HepG2 (cell line): Measurements from ENCODE around the gene RPS6KL1. TPM values are rescaled to one million over a fixed set of nuclear protein-coding genes. Genes with fewer than 3 reads are reported as not detected.

Source experiments
- BORCS8-MEF2B ChIP-seq: sonication (generic); formaldehyde crosslinking; IDR thresholded peaks from 2 replicates; pipeline ENCODE4 v1.8.0; 2022; ENCODE audit warnings: mild to moderate bottlenecking, missing genetic modification reagents
- CHD4 ChIP-seq: fragments of 200-600 bp; sonication (generic); IDR thresholded peaks from 2 replicates; pipeline ENCODE4 v1.7.0; 2017; ENCODE audit warnings: mild to moderate bottlenecking, low read length, borderline replicate concordance
- DR1 ChIP-seq: sonication (generic); formaldehyde crosslinking; IDR thresholded peaks from 2 replicates; pipeline ENCODE4 v1.8.0; 2021; ENCODE audit warnings: mild to moderate bottlenecking, missing genetic modification reagents, inconsistent platforms
- ERF ChIP-seq: IDR thresholded peaks from 2 replicates; pipeline ENCODE4 v1.6.1; 2018; ENCODE audit warnings: missing biosample characterization, missing genetic modification reagents
- ESRRA ChIP-seq: sonication (generic); formaldehyde crosslinking; IDR thresholded peaks from 2 replicates; pipeline ENCODE4 v1.5.1; 2020; ENCODE audit warnings: mild to moderate bottlenecking, low read depth, missing genetic modification reagents
- HNF4G ChIP-seq, 2 experiments: sonication (generic) in 1 of 2; formaldehyde crosslinking in 1 of 2; IDR thresholded peaks; 2 replicates each; pipeline versions ENCODE4 v1.4.0 to v1.6.1; 2011 to 2020; ENCODE audit warnings: borderline replicate concordance in 2 of 2, low read depth in 2 of 2, mild to moderate bottlenecking in 2 of 2, low read length in 1 of 2, missing genetic modification reagents in 1 of 2, moderate library complexity in 1 of 2
- HNRNPK ChIP-seq: fragments of 200-400 bp; formaldehyde crosslinking; IDR thresholded peaks from 2 replicates; pipeline ENCODE4 v1.6.1; 2018; ENCODE audit warnings: low read length, low read depth, moderate library complexity, mild to moderate bottlenecking; ENCODE audit not compliant: poor library complexity, severe bottlenecking
- IKZF1 ChIP-seq: fragments of 450-650 bp; IDR thresholded peaks from 2 replicates; pipeline ENCODE4 v1.7.1; 2016
- KLF13 ChIP-seq: sonication (generic); formaldehyde crosslinking; IDR thresholded peaks from 2 replicates; pipeline ENCODE4 v1.4.0; 2020; ENCODE audit warnings: mild to moderate bottlenecking, missing genetic modification reagents
- MEIS2 ChIP-seq: sonication (generic); formaldehyde crosslinking; IDR thresholded peaks from 2 replicates; pipeline ENCODE4 v1.9.0; 2021; ENCODE audit warnings: mild to moderate bottlenecking, missing genetic modification reagents
- MTF1 ChIP-seq: sonication (generic); formaldehyde crosslinking; IDR thresholded peaks from 2 replicates; pipeline ENCODE4 v1.5.0; 2020; ENCODE audit warnings: missing genetic modification reagents
- SKI ChIP-seq: fragments of 450-650 bp; IDR thresholded peaks from one replicate; pipeline ENCODE4 v1.6.1; 2018; ENCODE audit warnings: mild to moderate bottlenecking; ENCODE audit not compliant: partially characterized antibody
- SPEN ChIP-seq: sonication (generic); formaldehyde crosslinking; IDR thresholded peaks from 2 replicates; pipeline ENCODE4 v1.5.1; 2020; ENCODE audit warnings: low read depth, mild to moderate bottlenecking, missing genetic modification reagents
- TBL1XR1 ChIP-seq: fragments of 150-350 bp; IDR thresholded peaks from 2 replicates; pipeline ENCODE4 v1.6.1; 2014; ENCODE audit warnings: borderline replicate concordance, low read length; ENCODE audit not compliant: partially characterized antibody
- ZBTB21 ChIP-seq: sonication (generic); formaldehyde crosslinking; IDR thresholded peaks from 2 replicates; pipeline ENCODE4 v1.4.0; 2020; ENCODE audit warnings: missing genetic modification reagents
- ZC3H4 ChIP-seq: sonication (generic); formaldehyde crosslinking; IDR thresholded peaks from 2 replicates; pipeline ENCODE4 v1.4.0; 2020; ENCODE audit warnings: missing genetic modification reagents, borderline replicate concordance
- ZNF251 ChIP-seq: sonication (generic); formaldehyde crosslinking; IDR thresholded peaks from 2 replicates; pipeline ENCODE4 v1.9.0; 2021; ENCODE audit warnings: mild to moderate bottlenecking, missing genetic modification reagents
- ZNF562 ChIP-seq: sonication (generic); formaldehyde crosslinking; IDR thresholded peaks from 2 replicates; pipeline ENCODE4 v1.8.0; 2022; ENCODE audit warnings: missing genetic modification reagents, borderline replicate concordance
- polyA plus RNA-seq, 8 experiments: library from polyadenylated mRNA; depleted of rRNA in 3 of 8; stranded (reverse) in 7 of 8; unstranded in 1 of 8; fragments of >200 nt; fragmentation: Illumina TruSeq in 4 of 8; extraction: Trizol in 4 of 8; gene quantifications; 2 replicates each; pipeline versions ENCODE4 v1.2.1 to v1.2.3, GENCODE V29; 2011 to 2016; ENCODE audit warnings: low read depth in 4 of 8, missing spikeins in 1 of 8, mixed read lengths in 1 of 8; ENCODE audit not compliant: insufficient read depth in 1 of 8
- total RNA-seq, 5 experiments: library from RNA; depleted of rRNA; stranded (reverse); fragments of >200 nt; fragmentation: Illumina TruSeq; extraction: Trizol; gene quantifications; 2 replicates each; pipeline ENCODE4 v1.2.3, GENCODE V29; 2016; ENCODE audit warnings: low read depth in 1 of 5
- TF ChIP-seq, protein P1 (sequence below): sonication (generic); formaldehyde crosslinking; IDR thresholded peaks from 2 replicates; pipeline ENCODE4 v1.5.0; 2020; ENCODE audit warnings: missing genetic modification reagents
- TF ChIP-seq, protein P2 (sequence below): sonication (generic); formaldehyde crosslinking; conservative IDR thresholded peaks from 2 replicates; pipeline ENCODE4 v1.8.0; 2022; ENCODE audit warnings: missing genetic modification reagents
- TF ChIP-seq, protein P3 (sequence below): sonication (generic); formaldehyde crosslinking; IDR thresholded peaks from 2 replicates; pipeline ENCODE4 v1.5.1; 2020; ENCODE audit warnings: missing genetic modification reagents, mild to moderate bottlenecking, borderline replicate concordance
- TF ChIP-seq, protein P4 (sequence below): sonication (generic); formaldehyde crosslinking; IDR thresholded peaks from 2 replicates; pipeline ENCODE4 v1.4.0; 2020; ENCODE audit warnings: missing genetic modification reagents, borderline replicate concordance

Gene RPS6KL1
- total and polyA plus RNA-seq, 2 of the 13 experiments (the other 11 are each of a cell fraction or from before 2014, with no cell fraction given) = 6.5 to 11.5 TPM

DNA sequence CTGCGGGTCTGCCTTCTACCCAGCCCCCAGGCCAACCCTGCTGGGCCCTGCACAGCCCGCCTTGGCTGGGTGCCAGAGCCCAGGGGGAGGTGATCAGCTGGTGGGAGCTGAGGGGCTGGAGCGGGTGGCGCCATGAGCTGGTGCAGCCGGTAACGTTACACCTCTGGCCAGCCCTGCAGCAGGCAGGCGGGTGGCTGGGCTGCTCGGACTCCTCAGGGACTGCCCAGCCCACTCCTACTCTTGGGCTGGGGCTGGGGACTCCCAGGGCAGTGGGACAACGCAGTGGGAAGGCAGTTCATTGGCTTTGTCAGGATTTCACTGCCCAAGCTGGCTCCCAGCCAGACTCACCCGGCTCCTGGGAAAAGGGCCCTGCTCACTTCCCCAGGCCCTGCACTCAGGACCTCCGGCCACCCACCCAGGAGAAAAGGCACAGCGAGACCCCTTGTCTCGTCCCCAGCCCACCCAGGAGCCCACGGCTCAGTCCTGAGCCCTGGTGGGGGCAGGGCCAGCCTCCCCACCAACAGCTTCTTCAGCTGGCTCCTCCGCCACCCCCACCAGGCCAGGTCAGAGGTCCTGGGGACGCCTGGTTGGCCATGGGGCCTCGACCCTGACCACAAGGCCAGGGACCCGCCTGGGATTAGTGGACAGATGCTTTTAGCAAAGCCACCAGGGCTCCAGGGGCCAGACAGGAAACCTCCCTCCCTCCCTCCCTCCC lies 31.3 kb upstream of the RPS6KL1 start (continued):
- no peak; the same call in 1 of the 2 replicates for TF ChIP-seq DR1
- TF ChIP-seq, protein P1, sequence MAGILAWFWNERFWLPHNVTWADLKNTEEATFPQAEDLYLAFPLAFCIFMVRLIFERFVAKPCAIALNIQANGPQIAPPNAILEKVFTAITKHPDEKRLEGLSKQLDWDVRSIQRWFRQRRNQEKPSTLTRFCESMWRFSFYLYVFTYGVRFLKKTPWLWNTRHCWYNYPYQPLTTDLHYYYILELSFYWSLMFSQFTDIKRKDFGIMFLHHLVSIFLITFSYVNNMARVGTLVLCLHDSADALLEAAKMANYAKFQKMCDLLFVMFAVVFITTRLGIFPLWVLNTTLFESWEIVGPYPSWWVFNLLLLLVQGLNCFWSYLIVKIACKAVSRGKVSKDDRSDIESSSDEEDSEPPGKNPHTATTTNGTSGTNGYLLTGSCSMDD = no peak
- no peak; the same call in 1 of the 2 replicates for TF ChIP-seq HNF4G (IDR thresholded peaks at IDR 0.05; ENCODE audit: borderline replicate concordance, low read depth, low read length)
- TF ChIP-seq HNF4G (CRISPR knock-in tag; IDR thresholded peaks at IDR 0.05; ENCODE audit: borderline replicate concordance, low read depth) = no peak
- no peak for TF ChIP-seq ZBTB21 (CRISPR knock-in tag)
- TF ChIP-seq TBL1XR1 = no peak
- no peak for TF ChIP-seq ESRRA (CRISPR knock-in tag)
- no peak for TF ChIP-seq ERF (CRISPR knock-in tag)
- TF ChIP-seq, protein P2, sequence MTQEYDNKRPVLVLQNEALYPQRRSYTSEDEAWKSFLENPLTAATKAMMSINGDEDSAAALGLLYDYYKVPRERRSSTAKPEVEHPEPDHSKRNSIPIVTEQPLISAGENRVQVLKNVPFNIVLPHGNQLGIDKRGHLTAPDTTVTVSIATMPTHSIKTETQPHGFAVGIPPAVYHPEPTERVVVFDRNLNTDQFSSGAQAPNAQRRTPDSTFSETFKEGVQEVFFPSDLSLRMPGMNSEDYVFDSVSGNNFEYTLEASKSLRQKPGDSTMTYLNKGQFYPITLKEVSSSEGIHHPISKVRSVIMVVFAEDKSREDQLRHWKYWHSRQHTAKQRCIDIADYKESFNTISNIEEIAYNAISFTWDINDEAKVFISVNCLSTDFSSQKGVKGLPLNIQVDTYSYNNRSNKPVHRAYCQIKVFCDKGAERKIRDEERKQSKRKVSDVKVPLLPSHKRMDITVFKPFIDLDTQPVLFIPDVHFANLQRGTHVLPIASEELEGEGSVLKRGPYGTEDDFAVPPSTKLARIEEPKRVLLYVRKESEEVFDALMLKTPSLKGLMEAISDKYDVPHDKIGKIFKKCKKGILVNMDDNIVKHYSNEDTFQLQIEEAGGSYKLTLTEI = no peak
- TF ChIP-seq, protein P3, sequence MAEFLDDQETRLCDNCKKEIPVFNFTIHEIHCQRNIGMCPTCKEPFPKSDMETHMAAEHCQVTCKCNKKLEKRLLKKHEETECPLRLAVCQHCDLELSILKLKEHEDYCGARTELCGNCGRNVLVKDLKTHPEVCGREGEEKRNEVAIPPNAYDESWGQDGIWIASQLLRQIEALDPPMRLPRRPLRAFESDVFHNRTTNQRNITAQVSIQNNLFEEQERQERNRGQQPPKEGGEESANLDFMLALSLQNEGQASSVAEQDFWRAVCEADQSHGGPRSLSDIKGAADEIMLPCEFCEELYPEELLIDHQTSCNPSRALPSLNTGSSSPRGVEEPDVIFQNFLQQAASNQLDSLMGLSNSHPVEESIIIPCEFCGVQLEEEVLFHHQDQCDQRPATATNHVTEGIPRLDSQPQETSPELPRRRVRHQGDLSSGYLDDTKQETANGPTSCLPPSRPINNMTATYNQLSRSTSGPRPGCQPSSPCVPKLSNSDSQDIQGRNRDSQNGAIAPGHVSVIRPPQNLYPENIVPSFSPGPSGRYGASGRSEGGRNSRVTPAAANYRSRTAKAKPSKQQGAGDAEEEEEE (CRISPR knock-in tag) = no peak
- TF ChIP-seq MEIS2 (CRISPR knock-in tag) = no peak
- TF ChIP-seq BORCS8-MEF2B (CRISPR knock-in tag) = peak; percentile 38
- no peak for TF ChIP-seq MTF1 (CRISPR knock-in tag)
- TF ChIP-seq ZC3H4 (CRISPR knock-in tag) = no peak
- no peak for TF ChIP-seq IKZF1
- TF ChIP-seq, protein P4, sequence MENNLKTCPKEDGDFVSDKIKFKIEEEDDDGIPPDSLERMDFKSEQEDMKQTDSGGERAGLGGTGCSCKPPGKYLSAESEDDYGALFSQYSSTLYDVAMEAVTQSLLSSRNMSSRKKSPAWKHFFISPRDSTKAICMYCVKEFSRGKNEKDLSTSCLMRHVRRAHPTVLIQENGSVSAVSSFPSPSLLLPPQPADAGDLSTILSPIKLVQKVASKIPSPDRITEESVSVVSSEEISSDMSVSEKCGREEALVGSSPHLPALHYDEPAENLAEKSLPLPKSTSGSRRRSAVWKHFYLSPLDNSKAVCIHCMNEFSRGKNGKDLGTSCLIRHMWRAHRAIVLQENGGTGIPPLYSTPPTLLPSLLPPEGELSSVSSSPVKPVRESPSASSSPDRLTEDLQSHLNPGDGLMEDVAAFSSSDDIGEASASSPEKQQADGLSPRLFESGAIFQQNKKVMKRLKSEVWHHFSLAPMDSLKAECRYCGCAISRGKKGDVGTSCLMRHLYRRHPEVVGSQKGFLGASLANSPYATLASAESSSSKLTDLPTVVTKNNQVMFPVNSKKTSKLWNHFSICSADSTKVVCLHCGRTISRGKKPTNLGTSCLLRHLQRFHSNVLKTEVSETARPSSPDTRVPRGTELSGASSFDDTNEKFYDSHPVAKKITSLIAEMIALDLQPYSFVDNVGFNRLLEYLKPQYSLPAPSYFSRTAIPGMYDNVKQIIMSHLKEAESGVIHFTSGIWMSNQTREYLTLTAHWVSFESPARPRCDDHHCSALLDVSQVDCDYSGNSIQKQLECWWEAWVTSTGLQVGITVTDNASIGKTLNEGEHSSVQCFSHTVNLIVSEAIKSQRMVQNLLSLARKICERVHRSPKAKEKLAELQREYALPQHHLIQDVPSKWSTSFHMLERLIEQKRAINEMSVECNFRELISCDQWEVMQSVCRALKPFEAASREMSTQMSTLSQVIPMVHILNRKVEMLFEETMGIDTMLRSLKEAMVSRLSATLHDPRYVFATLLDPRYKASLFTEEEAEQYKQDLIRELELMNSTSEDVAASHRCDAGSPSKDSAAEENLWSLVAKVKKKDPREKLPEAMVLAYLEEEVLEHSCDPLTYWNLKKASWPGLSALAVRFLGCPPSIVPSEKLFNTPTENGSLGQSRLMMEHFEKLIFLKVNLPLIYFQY = no peak
- no peak; the same call in 1 of the 2 replicates for TF ChIP-seq SPEN (CRISPR knock-in tag)
- no peak for TF ChIP-seq KLF13 (CRISPR knock-in tag)
- TF ChIP-seq CHD4 = no peak
- TF ChIP-seq ZNF251 = no peak
- no peak for TF ChIP-seq SKI
- no peak for TF ChIP-seq ZNF562 (CRISPR knock-in tag)
- TF ChIP-seq HNRNPK = no peak
